GM23248 (cell line): ENCODE results near the gene PPM1H. TPM values are rescaled to one million over a fixed set of nuclear protein-coding genes. Genes with fewer than 3 reads are reported as not detected.

ENCODE experiments used
- DNase-seq: peaks from one replicate; pipeline ENCODE4 v3.0.0-alpha.2; 2015
- H2AFZ ChIP-seq: fragments of 200-600 bp; sonication (generic); 2 replicates; pipeline ENCODE4 v1.6.1; 2016; ENCODE audit warnings: antibody characterized with exemption
- H3F3A ChIP-seq: fragments of 200-600 bp; sonication (generic); 2 replicates; pipeline ENCODE4 v1.6.1; 2016; ENCODE audit warnings: mild to moderate bottlenecking, antibody characterized with exemption, mixed run types; ENCODE audit not compliant: insufficient read depth
- H3K27ac ChIP-seq: fragments of 200-600 bp; sonication (generic); 2 replicates; pipeline ENCODE4 v1.5.1; 2016; ENCODE audit warnings: mild to moderate bottlenecking
- H3K27me3 ChIP-seq: fragments of 200-600 bp; sonication (generic); replicated peaks from 2 replicates; pipeline ENCODE4 v1.6.1; 2016; ENCODE audit warnings: mild to moderate bottlenecking; ENCODE audit not compliant: insufficient read depth
- H3K36me3 ChIP-seq: fragments of 200-600 bp; sonication (generic); 2 replicates; pipeline ENCODE4 v1.6.1; 2016; ENCODE audit warnings: low read depth, mild to moderate bottlenecking
- H3K4me1 ChIP-seq: fragments of 200-600 bp; sonication (generic); 2 replicates; pipeline ENCODE4 v1.6.1; 2016; ENCODE audit warnings: mild to moderate bottlenecking; ENCODE audit not compliant: insufficient read depth
- H3K4me2 ChIP-seq: fragments of 200-600 bp; sonication (generic); one replicate; pipeline ENCODE4 v1.6.1; 2016; ENCODE audit warnings: mild to moderate bottlenecking; ENCODE audit not compliant: unreplicated experiment
- H3K4me3 ChIP-seq: fragments of 200-600 bp; sonication (generic); 2 replicates; pipeline ENCODE4 v1.5.1; 2016; ENCODE audit warnings: mild to moderate bottlenecking
- H3K79me2 ChIP-seq: fragments of 200-600 bp; sonication (generic); 2 replicates; pipeline ENCODE4 v1.6.1; 2016; ENCODE audit warnings: mild to moderate bottlenecking; ENCODE audit not compliant: insufficient read depth
- H3K9ac ChIP-seq: fragments of 200-600 bp; sonication (generic); 2 replicates; pipeline ENCODE4 v1.6.1; 2016; ENCODE audit warnings: mild to moderate bottlenecking
- H3K9me2 ChIP-seq: fragments of 200-600 bp; sonication (generic); 2 replicates; pipeline ENCODE4 v1.6.1; 2016; ENCODE audit warnings: mixed run types, mild to moderate bottlenecking, moderate library complexity; ENCODE audit not compliant: insufficient read depth
- H3K9me3 ChIP-seq: fragments of 200-600 bp; sonication (generic); one replicate; pipeline ENCODE4 v1.6.1; 2017; ENCODE audit warnings: low read depth
- H4K20me1 ChIP-seq: fragments of 200-600 bp; sonication (generic); 2 replicates; pipeline ENCODE4 v1.6.0; 2016; ENCODE audit not compliant: insufficient read depth
- EZH2 ChIP-seq: fragments of 200-600 bp; sonication (generic); IDR thresholded peaks from 2 replicates; pipeline ENCODE4 v1.6.1; 2018; ENCODE audit warnings: antibody characterized with exemption, mild to moderate bottlenecking; ENCODE audit not compliant: insufficient read depth, poor library complexity, severe bottlenecking
- EZH2phosphoT487 ChIP-seq: fragments of 200-600 bp; sonication (generic); IDR thresholded peaks from 2 replicates; pipeline ENCODE4 v1.6.1; 2018; ENCODE audit warnings: antibody characterized with exemption, moderate library complexity, mild to moderate bottlenecking, low read depth; ENCODE audit not compliant: insufficient read depth
- WGBS, 2 experiments: methylation state at CpG; one replicate each; pipeline ENCODE4 v1.1.6; 2015 to 2017; ENCODE audit warnings: low lambda C conversion rate in 2 of 2, low coverage in 1 of 2; ENCODE audit errors: missing lambda C conversion rate in 2 of 2; 5-methylcytosine and 5-hydroxymethylcytosine counted together
- in situ Hi-C: fragments of 300-500 bp; cut with MboI; formaldehyde crosslinking; loops from 2 replicates; pipeline ENCODE4 v1.15.0; 2020
- polyA plus RNA-seq: library from polyadenylated mRNA; unstranded; fragments of >200 nt; fragmentation: Nextera tagmentation; extraction: Ambion mirVana; gene quantifications from 2 replicates; pipeline ENCODE4 v1.2.1, GENCODE V29; 2016
- total RNA-seq: library from RNA; depleted of rRNA; stranded (reverse); fragments of >200 nt; shearing (Covaris generic); gene quantifications from 2 replicates; pipeline ENCODE4 v1.2.3, GENCODE V29; 2014

Gene PPM1H
- total and polyA plus RNA-seq, 2 experiments from 2014 or later = 0.13 to 1.2 TPM

DNA sequence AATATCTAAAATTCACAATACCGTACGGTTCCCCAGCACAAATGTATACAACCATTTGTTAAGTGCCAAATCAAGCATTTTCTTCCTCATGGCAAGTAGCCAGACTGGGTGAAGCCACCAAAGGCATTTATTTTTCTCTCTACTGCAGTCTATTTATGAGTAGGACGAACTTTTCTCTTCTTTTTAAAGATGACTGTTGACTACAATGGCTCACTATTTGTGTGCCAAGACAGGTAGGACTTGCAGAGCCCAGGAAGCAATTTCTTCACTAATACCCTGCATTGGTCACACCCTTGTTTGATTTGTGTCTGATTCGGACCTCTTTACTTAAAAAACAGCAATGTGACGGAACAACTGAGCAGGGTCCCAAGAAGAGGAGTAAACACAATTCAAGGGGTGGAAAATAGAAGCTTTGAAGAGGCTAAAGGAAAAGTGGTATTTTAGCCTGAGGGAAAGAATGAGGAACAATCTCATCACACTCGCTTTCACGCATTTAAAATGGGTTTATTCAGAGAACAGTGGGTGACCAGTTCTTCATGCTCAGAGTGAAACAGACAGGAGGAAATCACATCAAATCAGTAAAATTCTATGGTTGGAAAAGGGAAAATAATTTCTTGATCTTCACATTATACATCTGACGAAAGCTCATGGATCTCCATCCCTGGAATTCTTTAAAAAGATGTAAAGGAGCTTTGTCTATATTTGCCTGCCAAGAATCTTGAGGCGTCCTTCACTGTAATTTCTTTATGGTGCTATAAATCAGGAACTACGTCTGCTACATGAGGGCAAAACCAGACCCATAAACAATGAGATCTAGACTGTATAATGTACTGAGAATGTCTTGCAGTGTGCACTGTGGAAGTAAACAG is 183.8 kb downstream of the PPM1H start:
- 94 to 95% methylated on average over 10 of the region's 10 CpGs for WGBS, 2 experiments

DNA sequence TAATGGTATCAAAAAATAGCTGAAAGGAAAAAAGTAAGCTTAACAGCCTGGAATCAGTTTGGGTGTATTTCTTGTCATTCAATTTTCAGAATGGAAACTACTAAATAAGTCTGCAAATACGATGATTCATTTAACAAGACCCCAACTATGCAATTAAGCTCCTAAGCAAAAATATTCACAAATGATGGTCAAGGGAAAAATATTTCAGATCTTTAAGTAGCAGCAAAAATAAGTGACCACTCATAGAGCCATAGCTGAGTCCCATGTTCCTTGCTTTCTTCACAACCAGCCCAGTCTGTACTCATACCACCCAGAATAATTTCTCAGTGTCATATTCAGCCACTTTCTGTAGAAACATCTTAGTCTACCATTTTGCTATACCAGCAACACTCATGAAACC is 185.4 kb downstream of the PPM1H start:
- no peaks in the 10 kb centered on the region for H3K9me2 ChIP-seq
- H3K4me2 ChIP-seq = no peak overlapping the region
- H3K9me3 ChIP-seq = no peaks in the 10 kb centered on the region
- H3K27ac ChIP-seq = no peak overlapping the region
- no peak for DNase-seq
- peak overlapping the region; percentile 30; the same call in 1 of the 2 replicates for H2AFZ ChIP-seq
- no peaks in the 10 kb centered on the region for H3K36me3 ChIP-seq
- no peaks in the 10 kb centered on the region for H3K27me3 ChIP-seq
- H3K79me2 ChIP-seq = no peaks in the 10 kb centered on the region
- no peak overlapping the region for H3K9ac ChIP-seq
- no peaks in the 10 kb centered on the region for H4K20me1 ChIP-seq
- TF ChIP-seq EZH2phosphoT487 (no peak), EZH2 (no peak)
- 0 out of 2 replicates have a peak, but pooled peaks cover 5% of the 10 kb centered on the region for H3F3A ChIP-seq
- no peak overlapping the region for H3K4me3 ChIP-seq
- WGBS, 2 experiments = 84 to 100% methylated on average over 1 of the region's 1 CpG
- in situ Hi-C loops = no loop called here
- no peaks in the 10 kb centered on the region for H3K4me1 ChIP-seq

More for the DNA sequence above, 183.8 kb downstream of the PPM1H start:
- no peak for TF ChIP-seq EZH2phosphoT487
- Histone ChIP-seq H3K4me3 (no peak overlapping the region), H3K27me3 (no peaks in the 10 kb centered on the region), H3F3A (0 out of 2 replicates have a peak, but pooled peaks cover 5% of the 10 kb centered on the region), H4K20me1 (no peaks in the 10 kb centered on the region), H3K27ac (no peak overlapping the region), H3K9me2 (no peaks in the 10 kb centered on the region), H3K79me2 (no peaks in the 10 kb centered on the region), H3K9ac (no peak overlapping the region), H2AFZ (no peak overlapping the region), H3K9me3 (no peaks in the 10 kb centered on the region), H3K4me1 (no peaks in the 10 kb centered on the region), H3K4me2 (no peak overlapping the region), H3K36me3 (no peaks in the 10 kb centered on the region)
- in situ Hi-C loops = no loop called here
- no peak for DNase-seq

DNA sequence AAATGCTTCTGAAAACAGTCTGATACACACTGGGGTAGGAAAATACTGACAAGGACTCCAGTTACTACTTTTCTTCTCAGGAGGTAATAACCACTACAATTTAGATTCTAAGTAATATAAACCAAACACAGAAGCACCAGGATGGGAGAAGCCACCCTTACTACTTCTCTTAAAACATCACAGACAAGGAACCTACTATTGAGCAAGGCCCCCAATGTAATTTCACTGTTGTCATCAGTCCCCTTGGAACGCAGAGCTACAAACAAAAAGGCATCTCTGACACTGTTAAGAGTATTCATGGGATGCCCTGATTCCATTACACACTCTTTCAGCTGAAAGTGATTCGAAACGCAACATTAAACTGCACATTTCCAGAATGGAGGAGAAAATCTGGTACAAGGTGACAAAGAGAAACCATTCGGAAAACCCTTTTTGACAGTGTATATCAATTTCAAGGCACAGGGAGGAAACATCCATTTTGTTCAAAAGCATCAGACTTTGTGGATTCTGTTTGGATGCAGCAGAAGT is 185.9 kb downstream of the PPM1H start:
- H3K4me1 ChIP-seq = no peaks in the 10 kb centered on the region
- no peak for TF ChIP-seq EZH2phosphoT487
- no peak overlapping the region for H3K4me3 ChIP-seq
- H2AFZ ChIP-seq = peak overlapping the region; percentile 30; the same call in 1 of the 2 replicates
- no peak overlapping the region for H3K4me2 ChIP-seq
- no peaks in the 10 kb centered on the region for H3K27me3 ChIP-seq
- no peaks in the 10 kb centered on the region for H3K9me2 ChIP-seq
- no peaks in the 10 kb centered on the region for H3K36me3 ChIP-seq
- no peaks in the 10 kb centered on the region for H3K9me3 ChIP-seq
- H4K20me1 ChIP-seq = no peaks in the 10 kb centered on the region
- H3K27ac ChIP-seq = no peak overlapping the region
- no peak overlapping the region for H3K9ac ChIP-seq
- DNase-seq = no peak
- in situ Hi-C loops = no loop called here
- H3F3A ChIP-seq = 0 out of 2 replicates have a peak, but pooled peaks cover 5% of the 10 kb centered on the region
- 66 to 78% methylated on average over 4 of the region's 4 CpGs for WGBS, 2 experiments
- no peaks in the 10 kb centered on the region for H3K79me2 ChIP-seq

DNA sequence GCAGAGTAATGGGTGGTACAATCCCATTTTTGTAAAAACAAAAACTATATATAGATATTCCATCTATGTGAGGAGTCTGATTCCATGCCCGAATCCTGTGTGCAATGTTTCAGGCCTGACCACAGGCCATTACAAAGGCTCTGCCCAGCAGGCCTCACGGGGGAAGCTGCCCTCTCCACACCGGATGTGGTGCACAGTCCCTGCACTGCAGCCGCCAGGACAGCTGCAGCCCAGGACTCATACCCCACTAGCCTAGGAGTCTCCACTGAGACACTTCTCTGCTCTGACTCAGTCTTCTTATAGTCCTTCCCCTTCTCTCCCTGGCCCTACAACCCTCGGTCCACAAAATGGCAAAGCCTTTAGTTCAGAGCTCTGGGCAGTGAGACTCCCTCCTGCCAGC is 190.4 kb downstream of the PPM1H start:
- Histone ChIP-seq H3K27me3 (no peaks in the 10 kb centered on the region), H3K36me3 (no peaks in the 10 kb centered on the region), H3K4me1 (0 out of 2 replicates have a peak, but pooled peaks cover 3% of the 10 kb centered on the region), H3K4me3 (no peak overlapping the region), H3K4me2 (no peak overlapping the region), H3K9me2 (no peaks in the 10 kb centered on the region), H3K79me2 (no peaks in the 10 kb centered on the region), H3K27ac (no peak overlapping the region), H2AFZ (no peak overlapping the region), H3F3A (no peaks in the 10 kb centered on the region), H4K20me1 (no peaks in the 10 kb centered on the region), H3K9me3 (no peaks in the 10 kb centered on the region), H3K9ac (no peak overlapping the region)
- in situ Hi-C loops = no loop called here
- TF ChIP-seq EZH2phosphoT487 (no peak), EZH2 (no peak)
- no peak for DNase-seq
- WGBS, 2 experiments = 97 to 98% methylated on average over 5 of the region's 5 CpGs
